Subcutaneous abdominal adipose tissue (tissue), 5 donors: Measurements from ENCODE around the gene NRG3.

Experiments
- H3K27ac ChIP-seq: one replicate; pipeline ENCODE4 v1.7.0; 2013; ENCODE audit warnings: low read depth, mild to moderate bottlenecking, inconsistent platforms, low read length, moderate library complexity
- H3K27me3 ChIP-seq, 5 donors: one replicate each; pipeline ENCODE4 v1.7.0; 2013; ENCODE audit warnings: low read length in 5 of 5, inconsistent platforms in 1 of 5; ENCODE audit not compliant: control insufficient read depth in 5 of 5, insufficient read depth in 4 of 5
- H3K36me3 ChIP-seq, 5 donors: one replicate each; pipeline ENCODE4 v1.7.0; 2013; ENCODE audit warnings: low read length in 5 of 5; ENCODE audit not compliant: control insufficient read depth in 5 of 5, insufficient read depth in 5 of 5
- H3K4me1 ChIP-seq, 5 donors: one replicate each; pipeline ENCODE4 v1.7.0; 2013; ENCODE audit warnings: low read length in 5 of 5, mild to moderate bottlenecking in 3 of 5, moderate library complexity in 1 of 5; ENCODE audit not compliant: control insufficient read depth in 5 of 5, insufficient read depth in 5 of 5
- H3K4me3 ChIP-seq, 5 donors: one replicate each; pipeline ENCODE4 v1.7.0; 2013; ENCODE audit warnings: low read length in 5 of 5, low read depth in 1 of 5
- H3K9ac ChIP-seq, 5 donors: one replicate each; pipeline ENCODE4 v1.7.0; 2013; ENCODE audit warnings: low read length in 5 of 5, mild to moderate bottlenecking in 4 of 5, moderate library complexity in 3 of 5
- H3K9me3 ChIP-seq, 5 donors: one replicate each; pipeline ENCODE4 v1.7.0; 2013; ENCODE audit warnings: low read length in 5 of 5; ENCODE audit not compliant: control insufficient read depth in 5 of 5
- donor health status: healthy.
- donor health status: healthy.
- donor health status: healthy.
- donor health status: healthy.
- donor health status: healthy.

NRG3 gene

DNA sequence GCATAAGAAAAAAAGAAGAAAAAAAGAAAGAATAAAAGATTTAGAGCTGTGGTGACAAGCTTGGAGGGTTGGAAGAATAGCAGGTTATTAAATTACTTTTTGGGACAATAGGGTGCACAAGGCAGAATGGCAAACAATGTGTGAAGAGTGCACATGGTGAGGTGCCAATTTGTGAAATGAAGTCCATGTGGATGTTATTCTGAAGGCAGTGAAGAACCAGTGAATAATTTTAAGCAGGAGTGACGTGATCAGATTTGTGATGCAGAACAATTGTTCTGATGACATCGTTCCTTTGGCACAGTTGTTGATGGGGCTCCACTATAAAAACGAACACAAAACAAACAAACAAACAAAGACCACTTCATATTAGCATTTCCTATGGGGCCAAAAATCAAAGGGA lies 700.3 kb downstream of the NRG3 start:
- H3K9me3 ChIP-seq: no peaks in the 10 kb centered on the region
- H3K4me1 ChIP-seq: no peaks in the 10 kb centered on the region
- H3K9ac ChIP-seq: no peak overlapping the region
- no peak overlapping the region for H3K27ac ChIP-seq
- no peaks in the 10 kb centered on the region for H3K36me3 ChIP-seq
- H3K4me3 ChIP-seq: no peak overlapping the region
- H3K27me3 ChIP-seq: no peaks in the 10 kb centered on the region

DNA sequence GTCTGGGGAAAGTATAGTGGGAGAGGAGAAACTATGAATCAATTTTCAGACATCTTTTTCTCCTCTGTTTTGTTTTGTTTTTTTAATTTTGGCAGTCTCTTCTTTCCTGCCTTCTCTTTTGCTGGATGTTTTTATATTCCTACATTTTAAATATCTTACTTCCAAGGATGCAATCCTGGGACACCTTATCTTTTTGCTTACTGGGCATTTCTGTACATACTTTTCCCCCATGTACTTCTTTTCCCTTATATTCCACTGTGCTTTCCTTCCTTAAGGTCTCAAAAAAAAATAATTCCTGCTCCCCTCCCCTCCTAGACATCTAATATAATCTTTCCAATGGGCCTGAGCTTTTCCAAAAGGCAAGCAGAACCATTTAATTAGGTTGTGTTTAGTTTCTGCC lies 701.1 kb downstream of the NRG3 start:
- Histone ChIP-seq H3K27ac (no peak overlapping the region), H3K9ac (no peak overlapping the region), H3K4me1 (no peaks in the 10 kb centered on the region), H3K4me3 (no peak overlapping the region), H3K9me3 (no peaks in the 10 kb centered on the region), H3K36me3 (no peaks in the 10 kb centered on the region), H3K27me3 (no peaks in the 10 kb centered on the region)

DNA sequence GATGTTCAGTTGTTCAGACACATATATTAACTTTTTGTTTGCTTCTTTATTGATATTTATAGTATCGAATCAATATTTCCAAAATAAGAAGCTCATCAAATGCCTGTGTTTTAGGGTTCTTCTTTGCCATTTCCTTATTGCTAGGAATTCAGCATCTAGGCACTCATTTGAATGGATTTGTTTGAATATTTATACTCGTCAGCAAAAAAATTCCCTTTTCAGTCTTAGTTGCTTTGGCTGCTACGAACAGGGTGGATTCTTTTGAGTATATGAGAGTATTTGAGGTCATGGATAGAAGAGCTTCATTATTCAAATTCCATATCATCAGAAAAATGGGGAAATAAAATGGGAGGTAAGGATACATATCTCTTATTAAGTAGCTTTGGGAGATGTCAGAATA lies 706.9 kb downstream of the NRG3 start:
- H3K36me3 ChIP-seq: no peaks in the 10 kb centered on the region
- no peaks in the 10 kb centered on the region for H3K27me3 ChIP-seq
- no peak overlapping the region for H3K27ac ChIP-seq
- H3K9ac ChIP-seq: no peak overlapping the region
- no peaks in the 10 kb centered on the region for H3K9me3 ChIP-seq
- H3K4me1 ChIP-seq: no peaks in the 10 kb centered on the region
- no peak overlapping the region for H3K4me3 ChIP-seq

DNA sequence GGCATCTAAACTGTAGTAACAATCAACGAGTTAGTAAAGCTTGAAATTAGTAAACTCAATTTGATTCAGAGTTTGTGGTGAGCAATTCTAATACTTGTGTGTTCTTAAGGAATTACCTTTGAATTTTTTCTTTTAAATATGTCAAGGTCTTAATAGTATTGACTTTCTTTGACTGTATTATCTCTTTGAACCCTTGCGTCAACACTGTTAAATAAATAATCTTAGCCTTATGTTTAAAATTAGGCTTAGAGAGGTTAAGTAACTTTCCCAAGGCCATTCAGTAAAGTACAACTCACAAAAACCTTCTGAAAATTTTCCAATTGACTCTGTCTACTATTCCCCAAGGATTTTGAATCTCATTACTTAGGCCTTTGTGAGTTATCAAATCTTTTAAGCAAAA lies 716.4 kb downstream of the NRG3 start:
- H3K27ac ChIP-seq: no peak overlapping the region

DNA sequence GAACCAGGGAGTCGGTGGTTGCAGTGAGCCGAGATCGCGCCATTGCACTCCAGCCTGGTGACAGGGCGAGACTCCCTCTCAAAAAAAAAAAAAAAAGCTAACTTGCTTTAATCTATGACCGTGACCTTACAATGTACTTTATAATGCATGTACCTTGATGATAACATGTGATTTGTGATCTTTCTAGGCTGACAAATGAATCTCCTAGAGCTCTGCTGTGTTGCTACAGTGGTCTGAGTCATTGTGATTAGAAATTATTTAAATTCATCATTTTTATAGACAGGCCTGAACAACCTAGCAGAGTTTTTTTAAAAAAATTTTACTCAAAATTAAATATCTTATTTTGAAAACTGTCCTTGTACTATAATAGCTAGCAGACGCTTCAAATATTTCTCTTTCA lies 722.8 kb downstream of the NRG3 start:
- no peak overlapping the region for H3K4me3 ChIP-seq

More for the DNA sequence above, 716.4 kb downstream of the NRG3 start:
- Histone ChIP-seq H3K4me3 (no peak overlapping the region), H3K4me1 (no peaks in the 10 kb centered on the region), H3K27me3 (no peaks in the 10 kb centered on the region), H3K36me3 (no peaks in the 10 kb centered on the region), H3K9me3 (peaks cover 0 to 3% (median 0%) of the 10 kb centered on the region in 5 donors), H3K9ac (no peak overlapping the region)

DNA sequence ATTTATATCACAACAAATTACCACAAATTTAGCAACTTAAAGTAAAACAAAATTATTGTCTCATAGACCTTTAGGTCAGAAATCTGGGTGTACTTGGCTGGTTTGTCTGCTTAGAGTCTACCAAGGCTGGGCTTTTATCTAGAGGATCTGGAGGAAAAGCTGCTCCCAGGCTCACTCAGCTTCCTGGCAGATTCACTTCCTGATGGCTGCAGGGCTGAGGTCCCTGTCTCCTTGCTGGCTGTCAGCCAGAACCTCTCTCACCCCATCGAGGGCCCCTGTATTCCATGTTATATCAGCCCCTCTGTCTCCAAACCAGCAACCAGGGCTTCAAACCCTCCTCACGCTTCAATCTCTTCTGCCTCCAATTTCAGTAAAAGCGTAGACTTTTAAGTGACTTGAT lies 734.9 kb downstream of the NRG3 start:
- no peak overlapping the region for H3K9ac ChIP-seq
- no peaks in the 10 kb centered on the region for H3K27me3 ChIP-seq
- H3K4me3 ChIP-seq: no peak overlapping the region

More for the DNA sequence above, 722.8 kb downstream of the NRG3 start:
- H3K9ac ChIP-seq: no peak overlapping the region
- no peaks in the 10 kb centered on the region for H3K36me3 ChIP-seq
- H3K27ac ChIP-seq: no peak overlapping the region
- H3K4me1 ChIP-seq: no peaks in the 10 kb centered on the region
- no peaks in the 10 kb centered on the region for H3K27me3 ChIP-seq
- H3K9me3 ChIP-seq: no peaks in the 10 kb centered on the region

DNA sequence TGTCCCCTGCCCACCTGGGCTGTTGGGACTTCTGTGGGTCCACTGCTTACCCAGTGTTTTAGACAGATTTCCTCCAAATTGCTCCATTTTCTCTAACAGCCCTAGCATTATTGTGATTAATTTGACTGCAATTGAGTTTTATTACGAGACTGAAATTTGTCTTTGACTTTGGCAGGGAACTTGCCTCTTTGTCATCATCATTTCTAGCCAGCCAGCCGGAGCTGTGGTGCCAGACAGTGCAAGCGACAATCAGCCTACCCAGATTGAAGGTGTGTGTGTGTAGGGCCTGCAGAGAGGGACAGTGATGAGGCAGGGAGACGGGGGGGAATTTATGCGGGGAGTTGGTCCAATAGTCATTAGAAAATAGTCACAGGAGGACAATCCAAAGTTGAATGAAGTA lies 743.0 kb downstream of the NRG3 start:
- Histone ChIP-seq H3K9me3 (no peaks in the 10 kb centered on the region), H3K36me3 (no peaks in the 10 kb centered on the region), H3K4me1 (no peaks in the 10 kb centered on the region), H3K9ac (no peak overlapping the region), H3K27me3 (no peaks in the 10 kb centered on the region), H3K4me3 (no peak overlapping the region), H3K27ac (no peak overlapping the region)

More for the DNA sequence above, 734.9 kb downstream of the NRG3 start:
- H3K4me1 ChIP-seq: no peaks in the 10 kb centered on the region
- peaks cover 0 to 2% (median 0%) of the 10 kb centered on the region in 5 donors for H3K9me3 ChIP-seq
- H3K27ac ChIP-seq: no peak overlapping the region
- H3K36me3 ChIP-seq: no peaks in the 10 kb centered on the region

DNA sequence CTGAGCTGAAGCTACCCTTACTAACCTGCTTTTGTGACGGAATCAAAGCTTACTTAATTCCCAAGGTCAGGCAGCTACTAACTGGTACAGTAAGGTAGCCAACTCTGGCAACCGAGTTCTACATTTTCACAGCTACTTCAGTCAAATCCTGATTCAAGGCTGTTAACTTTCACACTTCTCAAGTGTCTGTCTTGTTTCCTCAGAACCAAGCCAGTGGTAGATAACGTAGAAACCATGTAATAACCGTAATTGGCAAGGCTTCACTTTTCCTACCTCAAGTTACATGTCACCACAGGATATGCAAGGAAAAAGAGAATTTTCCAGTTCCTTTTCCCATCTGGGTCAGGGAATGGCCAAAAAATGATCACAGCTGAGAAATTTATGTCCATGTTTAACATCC lies 746.7 kb downstream of the NRG3 start:
- Histone ChIP-seq H3K9me3 (no peaks in the 10 kb centered on the region), H3K27me3 (no peaks in the 10 kb centered on the region), H3K36me3 (no peaks in the 10 kb centered on the region), H3K4me3 (no peak overlapping the region), H3K27ac (no peak overlapping the region), H3K4me1 (no peaks in the 10 kb centered on the region), H3K9ac (no peak overlapping the region)

DNA sequence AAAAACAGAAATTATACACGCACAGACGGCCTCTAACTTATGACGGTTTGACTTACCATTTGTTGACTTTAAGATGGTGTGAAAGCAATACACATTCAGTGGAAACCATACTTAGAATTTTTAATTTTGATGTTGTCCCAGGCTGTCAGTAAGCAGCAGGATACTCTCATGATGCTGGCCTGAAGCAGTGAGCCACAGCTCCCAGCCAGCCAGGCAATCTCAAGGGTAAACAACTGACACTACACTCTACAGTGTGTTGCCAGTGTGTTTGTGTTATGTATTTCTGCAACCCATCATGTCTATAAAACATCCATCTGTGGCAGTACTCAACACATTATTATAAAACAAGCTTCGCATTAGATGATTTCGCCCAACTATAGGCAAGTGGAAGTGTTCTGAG lies 747.5 kb downstream of the NRG3 start:
- H3K27ac ChIP-seq: no peak overlapping the region
- H3K36me3 ChIP-seq: no peaks in the 10 kb centered on the region
- H3K27me3 ChIP-seq: no peaks in the 10 kb centered on the region
- no peak overlapping the region for H3K4me3 ChIP-seq
- no peak overlapping the region for H3K9ac ChIP-seq
- no peaks in the 10 kb centered on the region for H3K9me3 ChIP-seq
- no peaks in the 10 kb centered on the region for H3K4me1 ChIP-seq

DNA sequence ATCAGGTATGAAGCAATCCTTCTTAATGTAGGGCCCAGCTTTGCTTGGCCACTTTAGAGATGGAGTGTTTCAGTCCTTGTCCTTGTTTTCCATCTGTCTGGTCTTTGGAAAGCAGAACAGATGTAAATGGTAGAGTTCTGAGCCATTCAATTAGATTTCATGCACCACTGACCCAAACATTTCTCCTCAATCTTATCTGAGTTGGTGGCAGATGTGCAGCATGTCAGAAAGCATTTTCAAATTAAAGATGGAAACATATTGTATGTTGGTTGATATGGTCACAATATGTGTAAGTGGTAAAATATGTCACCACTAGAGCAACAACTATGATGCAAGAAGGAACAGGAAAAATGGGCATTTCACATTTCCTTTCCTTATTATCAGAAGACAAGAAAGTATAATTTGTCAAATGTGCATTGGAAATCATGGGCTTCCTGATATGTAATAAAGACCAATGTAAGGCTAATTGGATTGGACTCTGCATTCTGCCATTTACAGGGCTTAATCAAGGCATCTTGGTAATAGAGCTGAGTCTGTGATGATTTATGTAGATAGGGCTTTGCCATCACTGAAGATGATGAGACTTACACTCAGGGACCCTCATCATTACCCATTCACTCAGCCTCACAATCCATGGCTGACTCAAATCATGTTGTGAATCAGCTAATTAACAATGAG lies 750.7 kb downstream of the NRG3 start:
- H3K4me3 ChIP-seq: no peak overlapping the region
- H3K27ac ChIP-seq: no peak overlapping the region
- no peaks in the 10 kb centered on the region for H3K4me1 ChIP-seq
- no peaks in the 10 kb centered on the region for H3K27me3 ChIP-seq
- no peaks in the 10 kb centered on the region for H3K9me3 ChIP-seq
- no peak overlapping the region for H3K9ac ChIP-seq
- H3K36me3 ChIP-seq: no peaks in the 10 kb centered on the region

DNA sequence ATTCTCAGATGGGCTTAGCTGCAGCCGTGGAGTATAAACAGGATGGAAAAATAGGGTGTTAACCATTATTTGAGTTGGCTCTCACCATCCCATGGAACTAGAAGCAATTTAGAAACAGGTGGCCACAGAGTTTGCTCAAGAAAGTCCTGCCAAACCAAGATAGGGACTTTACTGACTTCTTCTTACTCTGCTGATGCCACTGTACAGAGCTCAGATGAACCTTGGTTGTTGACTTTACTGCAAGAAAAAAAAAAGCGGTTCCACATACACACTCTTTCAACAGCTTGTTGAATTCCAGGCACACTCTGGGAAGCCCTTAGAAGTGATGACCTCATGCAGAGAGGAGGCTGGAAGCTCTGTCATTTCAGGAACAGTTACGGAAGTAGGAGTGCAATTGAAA lies 753.4 kb downstream of the NRG3 start:
- H3K36me3 ChIP-seq: no peaks in the 10 kb centered on the region
- no peaks in the 10 kb centered on the region for H3K9me3 ChIP-seq
- H3K27me3 ChIP-seq: no peaks in the 10 kb centered on the region
- no peaks in the 10 kb centered on the region for H3K4me1 ChIP-seq
- no peak overlapping the region for H3K27ac ChIP-seq
- no peak overlapping the region for H3K4me3 ChIP-seq
- no peak overlapping the region for H3K9ac ChIP-seq
